Tibial nerve (tissue), 4 donors: ENCODE data around the gene ROCK2.

ENCODE experiments used
- CTCF ChIP-seq, 5 experiments: fragments of 200-600 bp in 3 of 5; fragments of 450-650 bp in 2 of 5; sonication (generic) in 3 of 5; IDR thresholded peaks; one replicate each; pipeline ENCODE4 v1.5.1; 2016 to 2019; ENCODE audit warnings: antibody characterized with exemption in 5 of 5, mild to moderate bottlenecking in 3 of 5, moderate library complexity in 2 of 5
- EP300 ChIP-seq, 2 donors: sonication (generic); formaldehyde crosslinking; IDR thresholded peaks; one replicate each; pipeline ENCODE4 v1.6.1; 2017; ENCODE audit warnings: antibody characterized with exemption in 2 of 2, mild to moderate bottlenecking in 1 of 2

- TF ChIP-seq CTCF (IDR thresholded peaks at IDR 0.05) (no peak), EP300 (IDR thresholded peaks at IDR 0.05) (no peak)
Observed at GRCh38 chr2:11179196-11179595, 165.2 kb downstream of the ROCK2 start.
